Measurements from ENCODE around the gene NDNF. TPM values are rescaled to one million over a fixed set of nuclear protein-coding genes. Genes with fewer than 3 reads are reported as not detected.

Gene NDNF
- polyA plus RNA-seq, 3 donors: not detected

- Mint-ChIP-seq H3K9me3 (peaks cover 0 to under 1% (median 0%) of the 10 kb centered on the region in 7 donors), H3K27me3 (ENCODE audit: low read depth in 3 of 3) (peaks cover 0 to 8% (median 0%) of the 10 kb centered on the region in 3 donors), H3K4me1 (peaks cover 4% of the 10 kb centered on the region), H3K4me3 (no peak overlapping the region), H3K36me3 (no peaks in the 10 kb centered on the region), H3K27ac (no peak overlapping the region)
- Histone ChIP-seq H2AFZ (ENCODE audit: insufficient read depth, low read depth, low read length, poor library complexity, severe bottlenecking) (no peak overlapping the region), H3K4me2 (replicated peaks; ENCODE audit: extremely low read depth, low read length, poor library complexity, severe bottlenecking) (no peak overlapping the region), H3K4me1 (ENCODE audit: control insufficient read depth in 1 of 2, insufficient read depth in 2 of 2, low read length in 2 of 2) (no peaks in the 10 kb centered on the region), H3K27ac (ENCODE audit: low read depth in 1 of 2, low read length in 2 of 2) (no peak overlapping the region), H3K36me3 (replicated peaks in 1 of 2; ENCODE audit: control insufficient read depth in 1 of 2, insufficient read depth in 2 of 2, low read length in 2 of 2) (no peaks in the 10 kb centered on the region), H3K27me3 (ENCODE audit: control insufficient read depth in 2 of 2, insufficient read depth in 2 of 2, low read length in 2 of 2) (no peaks in the 10 kb centered on the region), H4K20me1 (ENCODE audit: insufficient read depth, low read length) (no peaks in the 10 kb centered on the region), H3K79me2 (ENCODE audit: insufficient read depth, low read length) (no peaks in the 10 kb centered on the region), H3K4me3 (replicated peaks in 1 of 3; ENCODE audit: low read depth in 2 of 3, low read length in 3 of 3) (no peak overlapping the region), H3K9me3 (replicated peaks in 1 of 2; ENCODE audit: control insufficient read depth in 1 of 2, insufficient read depth in 1 of 2, low read length in 2 of 2) (no peaks in the 10 kb centered on the region), H3K9ac (ENCODE audit: insufficient read depth, low read length, poor library complexity, severe bottlenecking) (no peak overlapping the region)
- peak in 1 of 3 donors; percentile 12 for DNase-seq
- WGBS (ENCODE audit: insufficient coverage): no CpG with 5 or more reads among the region's 3 CpGs
- intact Hi-C loops (cut with micrococcal nuclease): no loop called here
- no peak for TF ChIP-seq CTCF (IDR thresholded peaks at IDR 0.05)
These were observed 38.3 kb downstream of the NDNF start for GRCh38 chr4:121034017-121034416.

GRCh38 chr4:121030711-121031110 lies 41.6 kb downstream of the NDNF start:
- H3K27ac Mint-ChIP-seq: no peak overlapping the region
- Histone ChIP-seq H4K20me1 (ENCODE audit: insufficient read depth, low read length) (no peaks in the 10 kb centered on the region), H3K27me3 (ENCODE audit: control insufficient read depth in 2 of 2, insufficient read depth in 2 of 2, low read length in 2 of 2) (no peaks in the 10 kb centered on the region), H3K36me3 (replicated peaks in 1 of 2; ENCODE audit: control insufficient read depth in 1 of 2, insufficient read depth in 2 of 2, low read length in 2 of 2) (no peaks in the 10 kb centered on the region), H3K9me3 (replicated peaks in 1 of 2; ENCODE audit: control insufficient read depth in 1 of 2, insufficient read depth in 1 of 2, low read length in 2 of 2) (no peaks in the 10 kb centered on the region), H2AFZ (ENCODE audit: insufficient read depth, low read depth, low read length, poor library complexity, severe bottlenecking) (no peak overlapping the region), H3K27ac (ENCODE audit: low read depth in 1 of 2, low read length in 2 of 2) (no peak overlapping the region), H3K9ac (ENCODE audit: insufficient read depth, low read length, poor library complexity, severe bottlenecking) (no peak overlapping the region), H3K4me1 (ENCODE audit: control insufficient read depth in 1 of 2, insufficient read depth in 2 of 2, low read length in 2 of 2) (no peaks in the 10 kb centered on the region), H3K4me3 (replicated peaks in 1 of 3; ENCODE audit: low read depth in 2 of 3, low read length in 3 of 3) (no peak overlapping the region), H3K4me2 (replicated peaks; ENCODE audit: extremely low read depth, low read length, poor library complexity, severe bottlenecking) (no peak overlapping the region), H3K79me2 (ENCODE audit: insufficient read depth, low read length) (no peaks in the 10 kb centered on the region)
- peaks cover 0 to 4% (median 3%) of the 10 kb centered on the region in 3 donors for H3K27me3 Mint-ChIP-seq (ENCODE audit: low read depth in 3 of 3)
- H3K4me1 Mint-ChIP-seq: peaks cover 6% of the 10 kb centered on the region
- no peak overlapping the region for H3K4me3 Mint-ChIP-seq
- WGBS (ENCODE audit: insufficient coverage): 63% methylated on average over 1 of the region's 2 CpGs
- no peak for TF ChIP-seq CTCF (IDR thresholded peaks at IDR 0.05)
- no peak for DNase-seq
- no peaks in the 10 kb centered on the region for H3K36me3 Mint-ChIP-seq
- intact Hi-C loops (cut with micrococcal nuclease): no loop called here
- H3K9me3 Mint-ChIP-seq: peaks cover 0 to 3% (median 0%) of the 10 kb centered on the region in 7 donors
